ENCODE results near the gene NKX6-2. TPM values are rescaled to one million over a fixed set of nuclear protein-coding genes. Genes with fewer than 3 reads are reported as not detected.

NKX6-2 gene
- total RNA-seq (2014; rRNA removed; shearing (Covaris generic); ENCODE audit: low replicate concordance) = not detected in 2 replicates

DNA sequence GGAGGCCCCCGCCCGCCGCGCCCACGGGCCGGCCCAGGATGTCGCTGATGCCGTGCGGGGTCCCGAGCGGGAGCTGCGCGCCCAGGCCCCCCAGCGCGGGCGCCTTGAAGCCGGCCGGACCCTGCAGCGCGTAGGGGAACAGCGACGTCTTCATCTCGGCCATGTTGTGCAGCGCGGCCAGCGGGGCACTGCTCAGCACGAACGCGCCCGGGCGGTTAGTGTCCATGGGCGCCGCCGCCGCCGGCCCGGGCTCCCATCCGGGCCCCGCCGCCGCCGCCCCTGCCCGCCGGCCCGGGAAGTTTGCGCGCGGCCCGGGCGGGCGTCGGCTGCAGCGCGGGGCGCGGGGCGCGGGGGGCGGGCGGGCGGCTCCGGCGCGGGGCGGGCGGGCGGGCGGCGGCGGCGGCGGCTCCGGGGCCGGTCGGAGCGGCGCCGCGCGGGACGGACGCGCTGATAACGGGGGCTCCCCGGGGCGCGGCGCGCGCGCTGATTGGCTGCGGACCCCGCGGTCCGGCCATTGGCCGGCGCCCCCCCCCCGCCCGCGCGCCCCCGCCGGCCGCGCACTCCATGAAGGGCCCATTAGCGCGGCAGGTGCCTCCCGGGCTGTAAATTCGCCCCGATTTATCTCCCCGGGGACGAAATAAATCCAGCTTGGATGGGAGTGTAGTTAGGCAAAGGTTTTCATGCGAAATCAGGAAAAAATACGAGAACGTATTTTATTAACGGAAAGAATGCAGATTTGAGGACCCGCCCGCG lies at the start of gene NKX6-2:
Gene NKX6-2, minus strand, starts transcription at position 425 of the 753 bp plus-strand sequence. Its CDS starts 199 bp downstream, at position 226.
- Histone ChIP-seq H3K36me3 (ENCODE audit: insufficient read depth, low read length) (no peaks in the 10 kb centered on the region), H3K9me3 (ENCODE audit: low read length) (no peaks in the 10 kb centered on the region), H3K9me2 (replicated peaks; ENCODE audit: insufficient read depth, low read length) (no peaks in the 10 kb centered on the region), H3K79me2 (ENCODE audit: low read length) (no peaks in the 10 kb centered on the region), H3K4me2 (ENCODE audit: low read depth, low read length, poor library complexity, severe bottlenecking) (no peak within 1 kb of the TSS), H3K27ac (ENCODE audit: low read length) (no peak within 1 kb of the TSS), H3K9ac (ENCODE audit: low read length) (no peak within 1 kb of the TSS), H3K27me3 (ENCODE audit: low read length) (no peaks in the 10 kb centered on the region), H3K4me1 (ENCODE audit: low read length) (no peaks in the 10 kb centered on the region), H2AFZ (ENCODE audit: low read length) (no peak within 1 kb of the TSS), H3K4me3 (ENCODE audit: low read length) (no peak within 1 kb of the TSS), H4K20me1 (ENCODE audit: insufficient read depth, low read depth, low read length) (no peaks in the 10 kb centered on the region)
- DNase-seq = no peak

DNA sequence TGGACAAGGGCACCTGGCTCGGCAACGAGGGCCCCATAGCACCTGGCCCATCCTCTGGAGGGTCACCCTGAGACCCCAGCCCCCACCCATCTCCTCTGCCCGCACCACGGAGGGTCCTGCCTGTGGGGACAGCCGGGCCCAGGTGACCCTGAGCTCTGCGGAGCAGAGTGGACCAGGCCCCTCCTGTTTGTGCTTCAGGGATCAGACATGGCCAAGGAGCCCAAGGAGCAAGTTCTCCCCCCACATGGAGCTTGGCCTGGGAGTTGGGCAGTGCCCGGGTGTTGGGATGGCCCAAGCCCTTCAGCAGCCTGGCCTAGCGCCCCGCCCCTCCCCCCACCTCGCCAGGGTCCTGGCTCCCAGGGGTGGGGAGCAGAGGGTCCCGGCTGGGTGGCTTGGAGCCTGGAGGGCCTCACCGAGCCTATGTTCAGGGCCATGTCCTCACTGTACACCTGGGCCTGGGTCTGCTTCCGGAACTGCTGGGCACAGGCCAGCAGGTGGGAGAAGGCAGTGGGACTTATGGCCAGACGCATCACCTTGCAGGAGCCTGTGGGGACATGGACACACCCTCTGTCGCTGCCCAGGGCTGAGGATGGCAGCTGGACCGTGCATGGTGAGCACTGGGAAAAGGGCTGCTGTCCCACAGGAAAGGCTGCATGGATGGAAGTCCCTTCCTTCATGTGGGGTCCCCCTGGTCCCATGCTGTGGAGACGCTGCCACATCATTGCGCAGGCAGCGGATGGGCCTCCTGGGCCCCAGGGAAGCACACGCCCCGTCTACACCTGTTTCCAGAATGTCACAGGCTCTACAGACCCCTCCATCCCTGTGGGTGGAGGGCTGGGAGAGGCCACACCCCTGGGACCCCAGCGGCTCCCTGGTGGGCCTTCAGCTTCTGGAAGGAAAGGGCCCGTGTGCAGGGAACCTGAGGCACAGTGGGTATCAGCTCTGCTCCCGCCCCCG lies 49.2 kb upstream of the NKX6-2 start:
- H3K9me2 ChIP-seq (replicated peaks; ENCODE audit: insufficient read depth, low read length) = no peaks in the 10 kb centered on the region
- no peaks in the 10 kb centered on the region for H3K36me3 ChIP-seq (ENCODE audit: insufficient read depth, low read length)
- no peak overlapping the region for H3K27ac ChIP-seq (ENCODE audit: low read length)
- no peak overlapping the region for H2AFZ ChIP-seq (ENCODE audit: low read length)
- no peaks in the 10 kb centered on the region for H3K27me3 ChIP-seq (ENCODE audit: low read length)
- no peaks in the 10 kb centered on the region; the same call in 1 of the 2 replicates for H3K4me1 ChIP-seq (ENCODE audit: low read length)
- H3K4me3 ChIP-seq (ENCODE audit: low read length) = no peak overlapping the region
- no peak overlapping the region for H3K9ac ChIP-seq (ENCODE audit: low read length)
- no peaks in the 10 kb centered on the region for H3K79me2 ChIP-seq (ENCODE audit: low read length)
- H4K20me1 ChIP-seq (ENCODE audit: insufficient read depth, low read depth, low read length) = no peaks in the 10 kb centered on the region
- DNase-seq = no peak
- no peaks in the 10 kb centered on the region for H3K9me3 ChIP-seq (ENCODE audit: low read length)
- no peak overlapping the region for H3K4me2 ChIP-seq (ENCODE audit: low read depth, low read length, poor library complexity, severe bottlenecking)

DNA sequence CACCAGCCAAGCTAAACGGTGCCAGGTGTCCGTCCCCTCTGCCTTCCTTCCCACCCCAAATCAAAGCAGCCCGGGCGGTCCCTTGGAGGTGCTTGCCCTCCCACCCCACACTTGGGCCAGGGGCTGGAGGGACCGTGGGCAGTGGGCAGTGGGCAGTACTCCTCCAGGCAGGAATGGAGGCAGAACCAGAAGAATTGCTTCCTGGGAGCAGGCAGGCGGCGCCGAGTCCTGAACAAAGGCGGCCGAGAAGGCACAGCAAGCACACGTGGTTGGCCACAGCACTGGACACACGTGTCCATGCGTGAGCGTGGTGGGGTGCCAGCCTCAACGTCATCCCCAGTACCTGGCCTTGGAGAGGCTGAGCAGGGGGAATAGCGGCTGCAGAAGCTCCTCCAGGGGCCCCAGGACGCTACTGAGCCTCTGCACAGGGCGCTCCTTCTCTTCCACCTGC lies 48.4 kb upstream of the NKX6-2 start:
- H3K27ac ChIP-seq (ENCODE audit: low read length) = no peak overlapping the region
- H3K9ac ChIP-seq (ENCODE audit: low read length) = no peak overlapping the region
- no peaks in the 10 kb centered on the region for H3K36me3 ChIP-seq (ENCODE audit: insufficient read depth, low read length)
- DNase-seq = no peak
- no peaks in the 10 kb centered on the region for H3K79me2 ChIP-seq (ENCODE audit: low read length)
- H3K27me3 ChIP-seq (ENCODE audit: low read length) = no peaks in the 10 kb centered on the region
- H3K4me3 ChIP-seq (ENCODE audit: low read length) = no peak overlapping the region
- no peaks in the 10 kb centered on the region for H3K9me3 ChIP-seq (ENCODE audit: low read length)
- H3K4me2 ChIP-seq (ENCODE audit: low read depth, low read length, poor library complexity, severe bottlenecking) = no peak overlapping the region
- H2AFZ ChIP-seq (ENCODE audit: low read length) = no peak overlapping the region
- no peaks in the 10 kb centered on the region for H3K9me2 ChIP-seq (replicated peaks; ENCODE audit: insufficient read depth, low read length)
- no peaks in the 10 kb centered on the region; the same call in 1 of the 2 replicates for H3K4me1 ChIP-seq (ENCODE audit: low read length)
- H4K20me1 ChIP-seq (ENCODE audit: insufficient read depth, low read depth, low read length) = no peaks in the 10 kb centered on the region

DNA sequence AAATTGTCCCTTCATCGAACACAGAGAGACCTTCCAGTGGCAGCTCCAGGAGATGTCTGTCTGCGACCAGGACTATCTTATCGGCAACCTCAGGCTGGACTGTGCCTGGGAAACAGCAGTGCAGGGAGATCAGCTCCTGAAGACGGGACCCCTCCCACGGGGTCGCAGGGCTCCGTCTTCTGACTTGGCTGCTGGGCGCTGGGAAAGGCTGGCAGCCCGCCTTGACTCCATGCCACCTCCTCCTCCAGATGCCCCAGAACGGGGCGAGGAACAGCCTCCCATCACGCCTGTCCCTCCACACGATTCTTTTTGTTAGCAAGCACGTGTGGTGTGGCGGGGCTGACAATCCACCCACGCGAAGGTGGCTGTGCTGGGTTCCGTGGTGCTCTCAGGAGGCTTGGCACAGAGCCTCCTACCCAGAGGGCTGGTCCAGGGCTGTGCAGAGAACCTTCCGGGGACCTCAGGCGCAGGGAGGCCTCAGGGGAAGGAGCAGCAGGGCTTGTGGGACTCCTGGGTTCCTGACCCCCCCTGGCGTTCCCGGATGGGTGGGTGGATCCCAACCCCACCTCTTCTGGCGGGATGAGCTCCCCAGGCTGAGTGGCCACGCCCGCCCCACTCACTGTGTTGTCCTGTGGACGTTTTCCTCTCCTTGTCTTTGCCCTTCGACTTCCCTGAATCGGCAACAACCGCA lies 47.6 kb upstream of the NKX6-2 start:
- Histone ChIP-seq H3K79me2 (ENCODE audit: low read length) (no peaks in the 10 kb centered on the region), H3K4me2 (ENCODE audit: low read depth, low read length, poor library complexity, severe bottlenecking) (no peak overlapping the region), H2AFZ (ENCODE audit: low read length) (no peak overlapping the region), H3K9ac (ENCODE audit: low read length) (no peak overlapping the region), H3K4me1 (ENCODE audit: low read length) (no peaks in the 10 kb centered on the region; the same call in 1 of the 2 replicates), H3K9me2 (replicated peaks; ENCODE audit: insufficient read depth, low read length) (no peaks in the 10 kb centered on the region), H3K9me3 (ENCODE audit: low read length) (no peaks in the 10 kb centered on the region), H3K36me3 (ENCODE audit: insufficient read depth, low read length) (no peaks in the 10 kb centered on the region), H3K4me3 (ENCODE audit: low read length) (no peak overlapping the region), H3K27ac (ENCODE audit: low read length) (no peak overlapping the region), H3K27me3 (ENCODE audit: low read length) (no peaks in the 10 kb centered on the region), H4K20me1 (ENCODE audit: insufficient read depth, low read depth, low read length) (no peaks in the 10 kb centered on the region)
- no peak for DNase-seq

DNA sequence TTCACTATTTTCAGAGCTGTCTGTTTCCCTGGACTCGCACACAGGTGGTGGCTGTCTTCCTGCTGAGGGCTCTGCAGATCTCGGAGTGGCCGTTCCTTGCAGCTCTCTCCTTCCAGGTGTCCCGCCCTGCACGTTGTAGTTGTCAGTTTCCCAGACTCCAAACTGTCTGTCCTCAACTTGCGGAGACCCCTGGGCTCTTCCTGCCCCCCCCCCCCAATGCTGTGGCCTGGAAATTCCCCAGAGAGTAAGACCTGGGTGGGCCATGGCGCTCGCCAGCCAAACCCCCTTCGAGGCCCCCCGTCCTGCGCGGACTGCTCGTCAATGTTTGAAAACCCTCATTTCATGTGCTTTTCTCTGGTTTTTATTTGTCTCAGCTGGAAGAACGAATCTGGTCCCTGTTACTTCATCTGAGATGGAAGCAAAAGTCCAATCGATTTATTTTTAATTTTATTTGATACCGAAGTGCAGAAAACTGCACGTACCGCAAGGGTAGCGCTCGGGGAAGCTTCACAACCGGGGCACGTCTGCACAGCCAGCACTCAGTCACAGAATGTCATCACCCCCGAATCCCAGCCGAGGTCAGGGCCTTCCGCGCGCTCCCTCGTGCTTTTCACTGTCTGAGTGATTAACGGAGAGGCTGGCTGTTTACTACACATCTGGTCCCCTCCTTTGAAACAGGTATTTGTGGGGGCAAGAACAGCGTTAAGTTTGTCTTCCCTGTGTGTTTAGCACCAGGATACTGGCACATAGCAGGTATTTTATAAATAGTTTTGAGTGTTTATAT lies 46.4 kb upstream of the NKX6-2 start:
- no peak for DNase-seq
- Histone ChIP-seq H3K27ac (ENCODE audit: low read length) (no peak overlapping the region), H3K79me2 (ENCODE audit: low read length) (no peaks in the 10 kb centered on the region), H3K4me1 (ENCODE audit: low read length) (no peaks in the 10 kb centered on the region; the same call in 1 of the 2 replicates), H3K9me3 (ENCODE audit: low read length) (no peaks in the 10 kb centered on the region), H3K9ac (ENCODE audit: low read length) (no peak overlapping the region), H4K20me1 (ENCODE audit: insufficient read depth, low read depth, low read length) (no peaks in the 10 kb centered on the region), H3K9me2 (replicated peaks; ENCODE audit: insufficient read depth, low read length) (no peaks in the 10 kb centered on the region), H3K4me2 (ENCODE audit: low read depth, low read length, poor library complexity, severe bottlenecking) (no peak overlapping the region), H3K27me3 (ENCODE audit: low read length) (no peaks in the 10 kb centered on the region), H2AFZ (ENCODE audit: low read length) (no peak overlapping the region), H3K36me3 (ENCODE audit: insufficient read depth, low read length) (no peaks in the 10 kb centered on the region), H3K4me3 (ENCODE audit: low read length) (no peak overlapping the region)

DNA sequence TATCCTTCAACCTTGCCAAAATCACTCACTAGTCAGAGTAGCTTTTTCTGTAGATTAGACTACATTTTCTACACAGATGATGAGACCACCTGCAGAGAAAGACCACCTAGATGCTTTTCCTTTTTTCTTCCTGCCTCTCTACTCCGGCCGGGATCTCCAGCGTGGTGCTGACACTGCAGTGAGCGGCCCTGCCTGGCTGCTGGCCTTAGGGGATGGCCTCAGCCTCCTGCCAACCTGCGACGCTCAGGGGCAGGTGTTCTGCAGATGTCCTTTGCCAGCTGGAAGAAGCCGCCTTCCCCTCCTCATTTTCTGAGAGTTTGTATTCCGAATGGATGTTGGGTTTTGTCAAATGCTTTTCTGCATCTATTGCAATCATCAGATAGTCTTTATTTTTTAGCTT lies 43.5 kb upstream of the NKX6-2 start:
- Histone ChIP-seq H3K36me3 (ENCODE audit: insufficient read depth, low read length) (no peaks in the 10 kb centered on the region), H3K27me3 (ENCODE audit: low read length) (no peaks in the 10 kb centered on the region), H3K4me1 (ENCODE audit: low read length) (no peaks in the 10 kb centered on the region), H3K4me2 (ENCODE audit: low read depth, low read length, poor library complexity, severe bottlenecking) (no peak overlapping the region), H3K27ac (ENCODE audit: low read length) (no peak overlapping the region), H3K9me3 (ENCODE audit: low read length) (peaks cover 8% of the 10 kb centered on the region), H3K4me3 (ENCODE audit: low read length) (no peak overlapping the region), H3K9ac (ENCODE audit: low read length) (no peak overlapping the region), H4K20me1 (ENCODE audit: insufficient read depth, low read depth, low read length) (no peaks in the 10 kb centered on the region), H3K9me2 (replicated peaks; ENCODE audit: insufficient read depth, low read length) (no peaks in the 10 kb centered on the region), H3K79me2 (ENCODE audit: low read length) (no peaks in the 10 kb centered on the region), H2AFZ (ENCODE audit: low read length) (no peak overlapping the region)
- DNase-seq = no peak

DNA sequence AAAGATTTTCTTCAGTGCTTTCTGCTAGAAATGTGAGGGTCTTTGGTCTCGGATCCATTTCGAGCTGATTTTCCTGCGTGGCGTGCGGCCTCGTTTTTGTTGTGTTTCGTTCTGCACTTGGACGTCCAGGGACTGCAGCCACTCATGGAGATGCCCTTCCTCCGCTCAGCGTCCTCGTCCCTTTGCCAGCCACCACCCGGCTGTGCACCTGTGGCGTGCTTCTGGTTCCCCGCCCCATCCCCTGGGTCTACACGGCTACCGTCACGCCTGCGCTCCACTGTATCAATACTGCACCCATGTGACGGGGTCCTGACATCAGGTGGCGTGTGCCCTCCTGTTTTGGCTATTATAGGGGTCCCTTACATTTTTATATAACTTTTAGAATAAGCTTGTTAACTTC lies 42.7 kb upstream of the NKX6-2 start:
- DNase-seq = no peak
- H3K9me2 ChIP-seq (replicated peaks; ENCODE audit: insufficient read depth, low read length) = no peaks in the 10 kb centered on the region
- no peaks in the 10 kb centered on the region for H3K4me1 ChIP-seq (ENCODE audit: low read length)
- H3K9ac ChIP-seq (ENCODE audit: low read length) = no peak overlapping the region
- H3K27ac ChIP-seq (ENCODE audit: low read length) = no peak overlapping the region
- no peaks in the 10 kb centered on the region for H3K36me3 ChIP-seq (ENCODE audit: insufficient read depth, low read length)
- no peak overlapping the region for H3K4me3 ChIP-seq (ENCODE audit: low read length)
- H3K9me3 ChIP-seq (ENCODE audit: low read length) = peaks cover 8% of the 10 kb centered on the region
- no peak overlapping the region for H3K4me2 ChIP-seq (ENCODE audit: low read depth, low read length, poor library complexity, severe bottlenecking)
- H2AFZ ChIP-seq (ENCODE audit: low read length) = no peak overlapping the region
- no peaks in the 10 kb centered on the region for H4K20me1 ChIP-seq (ENCODE audit: insufficient read depth, low read depth, low read length)
- no peaks in the 10 kb centered on the region for H3K27me3 ChIP-seq (ENCODE audit: low read length)
- H3K79me2 ChIP-seq (ENCODE audit: low read length) = no peaks in the 10 kb centered on the region

All from Karpas-422 (cell line).